CD4-positive, CD25-positive, alpha-beta regulatory T cell (primary cell): ENCODE data around the gene CSTA. TPM values are rescaled to one million over a fixed set of nuclear protein-coding genes. Genes with fewer than 3 reads are reported as not detected.
A peak's percentile ranks its signal among the peaks of the same experiment; 100 is the strongest.

ENCODE experiments used
- ATAC-seq, 2 donors: fragments of 150-1000 bp; cut with Tn5 transposase; one replicate each; pipeline ENCODE4 v1.10.0; 2021; ENCODE audit warnings: low read depth in 2 of 2, moderate number of reproducible peaks in 2 of 2, moderate library complexity in 1 of 2
- DNase-seq, 3 donors: peaks; one replicate each; pipeline versions ENCODE4 v3.0.0 to v3.0.0-alpha.2; 2012 to 2022; ENCODE audit warnings: mixed read lengths in 1 of 3
- H3K27ac ChIP-seq: one replicate; pipeline ENCODE4 v1.7.0; 2013; ENCODE audit warnings: mild to moderate bottlenecking, low read length; ENCODE audit not compliant: insufficient read depth, poor library complexity, severe bottlenecking
- H3K27me3 ChIP-seq: one replicate; pipeline ENCODE4 v1.7.0; 2013; ENCODE audit warnings: low read length; ENCODE audit not compliant: control insufficient read depth, insufficient read depth
- H3K36me3 ChIP-seq: one replicate; pipeline ENCODE4 v1.7.0; 2013; ENCODE audit warnings: mild to moderate bottlenecking, low read length, moderate library complexity; ENCODE audit not compliant: control insufficient read depth, insufficient read depth
- H3K4me1 ChIP-seq: 2 replicates; pipeline ENCODE4 v1.7.0; 2013; ENCODE audit warnings: mild to moderate bottlenecking, low read length; ENCODE audit not compliant: insufficient read depth, control insufficient read depth, poor library complexity, severe bottlenecking
- H3K4me3 ChIP-seq: one replicate; pipeline ENCODE4 v1.7.0; 2013; ENCODE audit warnings: low read depth, mild to moderate bottlenecking, low read length, moderate library complexity
- H3K9me3 ChIP-seq, 2 experiments: 1 replicate in 1 of 2; 2 replicates in 1 of 2; pipeline ENCODE4 v1.7.0; 2013; ENCODE audit warnings: low read length in 2 of 2, mild to moderate bottlenecking in 1 of 2, moderate library complexity in 1 of 2; ENCODE audit not compliant: control insufficient read depth in 2 of 2
- H3K27ac Mint-ChIP-seq, 3 donors: one replicate each; pipeline ENCODE4 v1.8.0; 2020 to 2022; ENCODE audit warnings: mild to moderate bottlenecking in 3 of 3, mixed read lengths in 3 of 3, moderate library complexity in 2 of 3
- H3K27me3 Mint-ChIP-seq: one replicate; pipeline ENCODE4 v1.8.0; 2022; ENCODE audit warnings: mild to moderate bottlenecking, mixed read lengths
- H3K36me3 Mint-ChIP-seq: one replicate; pipeline ENCODE4 v1.8.0; 2020; ENCODE audit warnings: mixed read lengths
- H3K4me1 Mint-ChIP-seq, 4 donors: one replicate each; pipeline ENCODE4 v1.8.0; 2020 to 2022; ENCODE audit warnings: mixed read lengths in 4 of 4, mild to moderate bottlenecking in 1 of 4
- H3K4me3 Mint-ChIP-seq, 4 donors: one replicate each; pipeline ENCODE4 v1.8.0; 2020 to 2022; ENCODE audit warnings: mild to moderate bottlenecking in 4 of 4, mixed read lengths in 4 of 4, moderate library complexity in 3 of 4
- H3K9me3 Mint-ChIP-seq, 7 donors: one replicate each; pipeline ENCODE4 v1.8.0; 2020 to 2022; ENCODE audit warnings: mixed read lengths in 7 of 7, mild to moderate bottlenecking in 3 of 7, moderate library complexity in 2 of 7
- polyA plus RNA-seq, 4 donors: library from polyadenylated mRNA; unstranded; fragments of 300-500 nt; fragmentation: Illumina TruSeq; gene quantifications; one replicate each; pipeline ENCODE4 v1.2.3, GENCODE V29; 2021
- total RNA-seq: library from RNA; stranded (reverse); gene quantifications from one replicate; pipeline ENCODE4 v1.2.3, GENCODE V29; 2022

The CSTA gene
- total and polyA plus RNA-seq, 5 donors from 2014 or later = 1.1 TPM; not detected in 4

DNA sequence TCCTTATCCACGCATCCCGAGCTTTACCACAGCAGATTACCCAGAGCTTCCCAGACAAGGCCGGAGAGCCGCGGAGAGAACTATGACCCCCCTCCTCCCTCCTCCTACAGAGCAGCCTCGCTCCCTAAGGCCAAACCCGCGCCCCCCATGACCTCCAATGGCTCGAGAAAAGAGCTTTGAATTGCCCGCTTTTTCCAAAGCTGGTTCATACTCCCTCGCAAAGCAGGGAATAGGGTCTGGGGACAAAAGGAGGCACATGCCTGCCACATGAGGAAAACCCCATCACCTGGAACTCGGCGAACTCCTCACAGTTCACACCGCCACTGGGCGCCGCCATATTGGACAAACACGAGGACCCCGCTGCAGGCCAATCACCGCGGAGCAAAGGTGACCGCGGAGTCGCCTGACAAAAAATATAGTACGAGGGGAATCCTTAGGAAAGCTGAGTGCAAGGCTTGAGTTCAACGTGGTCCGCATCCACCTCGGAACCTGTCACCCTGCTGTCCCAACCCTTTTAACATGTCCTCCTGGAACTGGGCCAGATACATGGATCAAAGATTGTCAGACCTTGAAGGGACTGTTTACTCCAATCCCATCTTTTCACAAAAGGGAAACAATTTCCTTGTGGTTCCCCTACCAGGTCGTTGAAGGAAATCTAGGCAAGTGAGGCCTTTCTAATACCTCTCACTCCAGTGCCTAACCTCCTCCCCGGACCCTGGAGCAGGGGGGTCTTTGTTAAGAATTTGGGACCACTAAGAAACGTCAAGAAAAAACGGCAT is 58.0 kb downstream of the CSTA start, which contains the start of gene MIX23:
TSS of gene MIX23 (minus strand) at position 344 of the 779 bp plus-strand sequence. CDS start at position 337, 7 bp downstream.
- peaks cover 23% of the 10 kb centered on the region for H3K4me1 ChIP-seq
- Mint-ChIP-seq H3K4me1 (peaks cover 25 to 57% (median 44%) of the 10 kb centered on the region in 4 donors), H3K27ac (peak within 1 kb of the TSS; percentile 93 to 95 (median 94)), H3K4me3 (peak within 1 kb of the TSS; percentile 93 to 98 (median 96)), H3K27me3 (no peaks in the 10 kb centered on the region), H3K9me3 (no peaks in the 10 kb centered on the region), H3K36me3 (peaks cover 6% of the 10 kb centered on the region)
- peak within 1 kb of the TSS; percentile 83 for H3K27ac ChIP-seq
- no peaks in the 10 kb centered on the region for H3K9me3 ChIP-seq
- H3K36me3 ChIP-seq = peaks cover 3% of the 10 kb centered on the region
- peak within 1 kb of the TSS; percentile 99 for H3K4me3 ChIP-seq
- ATAC-seq (peak; percentile 51 to 54), DNase-seq (peak; percentile 77 to 88 (median 83))
- H3K27me3 ChIP-seq = no peaks in the 10 kb centered on the region

DNA sequence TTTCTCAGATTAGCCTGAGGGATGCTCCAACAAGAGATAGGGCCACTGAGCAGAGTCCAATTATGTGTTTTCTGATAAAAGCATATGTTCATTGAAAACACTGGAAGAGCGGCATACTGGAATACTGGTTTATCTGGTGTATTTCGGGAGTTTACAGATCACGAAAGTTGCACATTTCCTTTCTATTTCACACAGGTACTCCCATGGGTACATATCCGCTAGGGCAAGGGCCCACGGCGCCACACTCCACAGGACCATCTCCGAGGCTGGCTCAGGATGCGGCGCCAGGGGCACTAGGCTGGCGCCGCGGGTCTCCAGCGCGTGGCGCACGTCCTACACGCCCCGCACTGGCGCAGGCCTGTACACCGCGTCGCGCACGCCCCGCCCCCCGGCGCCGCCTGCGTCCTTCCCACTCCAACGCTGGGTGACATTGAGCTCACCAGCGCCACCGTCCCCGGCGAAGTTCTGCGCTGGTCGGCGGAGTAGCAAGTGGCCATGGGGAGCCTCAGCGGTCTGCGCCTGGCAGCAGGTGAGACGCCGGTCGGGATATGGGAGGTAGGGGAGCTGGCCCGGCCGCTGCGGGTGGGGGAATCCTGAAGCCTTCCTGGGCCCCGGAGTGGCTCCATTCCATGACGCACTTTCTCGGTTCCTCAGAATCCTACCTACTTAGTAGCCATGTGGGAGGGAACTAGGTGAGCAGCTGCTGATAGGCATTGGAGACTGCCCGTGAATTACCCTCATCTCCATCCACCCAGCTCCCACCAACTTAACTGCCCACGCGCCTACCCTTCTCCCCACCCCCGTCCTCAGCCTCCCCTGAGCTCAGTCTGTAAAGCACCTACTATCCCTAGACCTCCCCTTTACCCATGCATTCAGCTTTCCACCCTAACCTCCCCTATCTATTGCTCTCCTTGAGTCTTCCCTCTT is 59.0 kb downstream of the CSTA start, which contains the start of gene FAM162A:
TSS of gene FAM162A (plus strand) at position 412 of the 927 bp plus-strand sequence. CDS start at position 496, 84 bp downstream.
- no peaks in the 10 kb centered on the region for H3K27me3 ChIP-seq
- H3K27ac ChIP-seq = peak within 1 kb of the TSS; percentile 83
- ATAC-seq = peak; percentile 98 to 99
- H3K4me1 ChIP-seq = peaks cover 23% of the 10 kb centered on the region
- peaks cover 8% of the 10 kb centered on the region for H3K36me3 Mint-ChIP-seq
- H3K27ac Mint-ChIP-seq = peak within 1 kb of the TSS; percentile 93 to 95 (median 94)
- H3K36me3 ChIP-seq = peaks cover 3% of the 10 kb centered on the region
- no peaks in the 10 kb centered on the region for H3K9me3 Mint-ChIP-seq
- H3K9me3 ChIP-seq = no peaks in the 10 kb centered on the region
- peaks cover 30 to 54% (median 46%) of the 10 kb centered on the region in 4 donors for H3K4me1 Mint-ChIP-seq
- H3K4me3 Mint-ChIP-seq = peak within 1 kb of the TSS; percentile 93 to 98 (median 96)
- no peaks in the 10 kb centered on the region for H3K27me3 Mint-ChIP-seq
- H3K4me3 ChIP-seq = peak within 1 kb of the TSS; percentile 99
- DNase-seq = peak; percentile 91 to 97 (median 91)

DNA sequence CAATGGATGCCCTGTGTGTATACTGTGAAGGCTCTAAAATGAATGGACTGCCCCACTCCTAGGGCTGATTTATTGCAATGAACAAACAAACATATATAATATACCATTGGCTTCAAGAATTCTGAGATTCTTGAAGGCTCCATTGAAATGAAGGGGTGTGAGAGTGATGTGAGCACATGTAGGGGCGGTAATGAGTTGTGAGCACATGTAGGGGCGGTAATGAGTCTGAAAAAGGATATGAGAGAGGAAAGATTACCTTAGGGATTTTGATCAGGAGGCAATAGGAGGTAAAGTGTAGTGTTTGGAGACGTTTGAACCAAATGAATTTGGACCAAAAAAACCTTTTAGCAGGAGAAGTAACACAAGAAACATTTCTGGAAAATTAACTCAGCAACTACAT is 62.7 kb downstream of the CSTA start:
- H3K9me3 Mint-ChIP-seq = no peaks in the 10 kb centered on the region
- peak overlapping the region in 1 of 4 donors; percentile 61 for H3K4me3 Mint-ChIP-seq
- Histone ChIP-seq H3K36me3 (peaks cover 3% of the 10 kb centered on the region), H3K27ac (no peak overlapping the region), H3K27me3 (no peaks in the 10 kb centered on the region), H3K4me1 (peaks cover 18% of the 10 kb centered on the region), H3K4me3 (no peak overlapping the region), H3K9me3 (no peaks in the 10 kb centered on the region)
- peaks cover 8% of the 10 kb centered on the region for H3K36me3 Mint-ChIP-seq
- DNase-seq (no peak), ATAC-seq (no peak)
- peaks cover 26 to 43% (median 32%) of the 10 kb centered on the region in 4 donors for H3K4me1 Mint-ChIP-seq
- no peaks in the 10 kb centered on the region for H3K27me3 Mint-ChIP-seq
- no peak overlapping the region for H3K27ac Mint-ChIP-seq

DNA sequence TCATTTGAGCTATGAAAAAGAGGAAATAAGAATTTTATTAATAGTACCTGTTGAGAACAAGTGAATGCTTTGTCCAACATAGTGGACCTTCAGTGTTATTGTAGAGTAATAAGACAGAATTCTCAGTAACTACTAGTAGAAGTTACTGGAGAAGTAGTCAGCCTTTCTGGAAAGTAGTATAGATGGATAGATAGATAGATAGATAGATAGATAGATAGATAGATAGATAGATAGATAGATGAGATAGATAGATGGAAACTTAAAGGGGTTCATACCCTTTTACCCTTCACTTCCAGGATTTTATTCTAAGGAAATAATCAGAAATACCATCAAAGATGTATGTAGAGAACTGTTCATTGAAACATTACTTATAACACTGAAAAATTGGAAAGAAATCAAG is 64.1 kb downstream of the CSTA start:
- Mint-ChIP-seq H3K27me3 (no peaks in the 10 kb centered on the region), H3K9me3 (no peaks in the 10 kb centered on the region), H3K36me3 (peaks cover 8% of the 10 kb centered on the region), H3K4me3 (no peak overlapping the region), H3K4me1 (peaks cover 23 to 33% (median 30%) of the 10 kb centered on the region in 4 donors), H3K27ac (peak overlapping the region in 1 of 3 donors; percentile 44)
- H3K27me3 ChIP-seq = no peaks in the 10 kb centered on the region
- ATAC-seq (no peak), DNase-seq (no peak)
- H3K4me1 ChIP-seq = peaks cover 9% of the 10 kb centered on the region
- H3K9me3 ChIP-seq = no peaks in the 10 kb centered on the region
- H3K36me3 ChIP-seq = peaks cover 3% of the 10 kb centered on the region
- no peak overlapping the region for H3K4me3 ChIP-seq
- H3K27ac ChIP-seq = no peak overlapping the region

DNA sequence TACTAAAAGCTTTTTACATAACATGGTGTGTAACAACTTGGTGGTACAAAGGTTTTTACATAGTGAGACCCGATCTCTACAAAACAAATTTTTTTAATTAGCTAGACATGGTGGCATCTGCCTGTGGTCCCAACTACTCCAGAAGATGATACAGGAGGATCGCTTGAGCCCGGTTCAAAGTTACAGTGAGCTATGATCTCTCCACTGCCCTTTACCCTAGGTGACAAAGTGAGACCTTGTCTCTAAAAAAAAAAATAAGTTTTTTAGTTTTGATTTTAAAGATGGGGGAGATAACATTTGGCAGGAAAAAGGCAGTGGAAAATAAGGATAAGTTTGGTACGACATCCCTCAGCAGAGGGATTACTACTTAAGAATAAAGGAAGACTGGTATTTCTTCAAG is 64.8 kb downstream of the CSTA start:
- H3K27ac ChIP-seq = no peak overlapping the region
- DNase-seq = no peak
- peaks cover 20 to 27% (median 25%) of the 10 kb centered on the region in 4 donors for H3K4me1 Mint-ChIP-seq
- no peaks in the 10 kb centered on the region for H3K27me3 ChIP-seq
- no peak for ATAC-seq
- no peak overlapping the region for H3K4me3 Mint-ChIP-seq
- peaks cover 2% of the 10 kb centered on the region for H3K4me1 ChIP-seq
- no peak overlapping the region for H3K27ac Mint-ChIP-seq
- H3K36me3 Mint-ChIP-seq = peaks cover 8% of the 10 kb centered on the region
- no peak overlapping the region for H3K4me3 ChIP-seq
- H3K27me3 Mint-ChIP-seq = no peaks in the 10 kb centered on the region
- peaks cover 3% of the 10 kb centered on the region for H3K36me3 ChIP-seq
- no peaks in the 10 kb centered on the region for H3K9me3 Mint-ChIP-seq
- H3K9me3 ChIP-seq = no peaks in the 10 kb centered on the region

DNA sequence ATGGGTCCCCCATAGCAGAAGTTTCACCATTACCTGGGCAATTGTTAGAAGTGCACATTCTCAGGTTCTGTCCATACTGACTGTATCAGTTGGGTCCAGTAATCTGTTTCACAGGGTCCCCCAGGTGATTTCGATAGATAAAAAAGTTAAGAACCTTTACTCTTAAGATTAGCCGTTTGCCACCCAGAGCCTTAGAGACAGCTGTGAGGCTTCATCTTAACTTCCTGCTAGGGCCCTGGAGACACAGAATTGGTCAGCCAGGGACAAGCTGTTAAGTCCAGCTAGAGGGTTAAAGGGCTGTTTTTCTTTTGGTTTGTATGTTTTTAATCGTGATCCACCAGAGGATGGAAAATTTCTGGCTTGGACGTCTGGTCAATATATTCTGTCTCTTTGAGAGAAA is 65.6 kb downstream of the CSTA start:
- ATAC-seq (no peak), DNase-seq (no peak)
- no peak overlapping the region for H3K4me3 Mint-ChIP-seq
- H3K36me3 Mint-ChIP-seq = peaks cover 9% of the 10 kb centered on the region
- no peak overlapping the region for H3K27ac Mint-ChIP-seq
- Histone ChIP-seq H3K4me3 (no peak overlapping the region), H3K4me1 (no peaks in the 10 kb centered on the region), H3K36me3 (peaks cover 3% of the 10 kb centered on the region), H3K27me3 (no peaks in the 10 kb centered on the region), H3K9me3 (no peaks in the 10 kb centered on the region), H3K27ac (no peak overlapping the region)
- H3K4me1 Mint-ChIP-seq = peaks cover 19 to 25% (median 21%) of the 10 kb centered on the region in 4 donors
- no peaks in the 10 kb centered on the region for H3K27me3 Mint-ChIP-seq
- H3K9me3 Mint-ChIP-seq = no peaks in the 10 kb centered on the region
